Calu3 (cell line): ENCODE results near the gene DYNC2H1. TPM values are rescaled to one million over a fixed set of nuclear protein-coding genes. Genes with fewer than 3 reads are reported as not detected.

Experiments used
- BruUV-seq: library from RNA; stranded (reverse); fragments of 400-500 nt; replicated peaks from 2 replicates; lab custom pipeline; 2021; lab: Mats Ljungman, UMichigan
- CTCF ChIA-PET: fragments of 300-600 bp; sonication (Branson Sonifier 250); formaldehyde crosslinking; loops from one replicate; lab custom pipeline; 2022; ENCODE audit warnings: antibody characterized with exemption; lab: Charles Lee
- DNase-seq: peaks from one replicate; pipeline ENCODE4 v3.0.0; 2022
- H3K27ac Mint-ChIP-seq: one replicate; pipeline ENCODE4 v1.8.0; 2022; ENCODE audit warnings: mixed read lengths; ENCODE audit not compliant: unreplicated experiment
- H3K27me3 Mint-ChIP-seq: one replicate; pipeline ENCODE4 v1.8.0; 2022; ENCODE audit warnings: mixed read lengths; ENCODE audit not compliant: unreplicated experiment
- H3K36me3 Mint-ChIP-seq: one replicate; pipeline ENCODE4 v1.8.0; 2022; ENCODE audit warnings: mild to moderate bottlenecking, moderate library complexity, mixed read lengths; ENCODE audit not compliant: insufficient read depth, unreplicated experiment
- H3K4me1 Mint-ChIP-seq: one replicate; pipeline ENCODE4 v1.8.0; 2022; ENCODE audit warnings: mild to moderate bottlenecking, low read depth, mixed read lengths; ENCODE audit not compliant: unreplicated experiment
- H3K4me3 Mint-ChIP-seq: one replicate; pipeline ENCODE4 v1.8.0; 2022; ENCODE audit warnings: mild to moderate bottlenecking, low read depth, moderate library complexity, mixed read lengths; ENCODE audit not compliant: unreplicated experiment
- H3K9me3 Mint-ChIP-seq: one replicate; pipeline ENCODE4 v1.8.0; 2022; ENCODE audit warnings: low read depth, mixed read lengths; ENCODE audit not compliant: unreplicated experiment
- CTCF ChIP-seq: fragments of 200-600 bp; IDR thresholded peaks from one replicate; pipeline ENCODE4 v1.8.0; 2022; ENCODE audit warnings: antibody characterized with exemption; ENCODE audit not compliant: unreplicated experiment
- intact Hi-C: fragments of 100-400 bp; cut with micrococcal nuclease; formaldehyde crosslinking; loops from one replicate; pipeline ENCODE4 v1.10.0; 2022; ENCODE audit not compliant: unreplicated experiment
- total RNA-seq: library from RNA; stranded (reverse); gene quantifications from 2 replicates; pipeline ENCODE4 v1.2.3, GENCODE V29; 2022

Gene DYNC2H1
- total RNA-seq, 1 experiment from 2014 or later = 3.4 TPM

GRCh38 chr11:103332409-103332808 lies 223.2 kb downstream of the DYNC2H1 start:
- H3K4me1 Mint-ChIP-seq = no peaks in the 10 kb centered on the region
- no TSS peak for BruUV-seq
- DNase-seq = no peak
- no peak for TF ChIP-seq CTCF
- CTCF ChIA-PET = no interaction called here
- no peak overlapping the region for H3K4me3 Mint-ChIP-seq
- no peaks in the 10 kb centered on the region for H3K27me3 Mint-ChIP-seq
- no peak overlapping the region for H3K27ac Mint-ChIP-seq
- H3K36me3 Mint-ChIP-seq = no peaks in the 10 kb centered on the region
- no peaks in the 10 kb centered on the region for H3K9me3 Mint-ChIP-seq
- intact Hi-C loops = no loop called here

DNA sequence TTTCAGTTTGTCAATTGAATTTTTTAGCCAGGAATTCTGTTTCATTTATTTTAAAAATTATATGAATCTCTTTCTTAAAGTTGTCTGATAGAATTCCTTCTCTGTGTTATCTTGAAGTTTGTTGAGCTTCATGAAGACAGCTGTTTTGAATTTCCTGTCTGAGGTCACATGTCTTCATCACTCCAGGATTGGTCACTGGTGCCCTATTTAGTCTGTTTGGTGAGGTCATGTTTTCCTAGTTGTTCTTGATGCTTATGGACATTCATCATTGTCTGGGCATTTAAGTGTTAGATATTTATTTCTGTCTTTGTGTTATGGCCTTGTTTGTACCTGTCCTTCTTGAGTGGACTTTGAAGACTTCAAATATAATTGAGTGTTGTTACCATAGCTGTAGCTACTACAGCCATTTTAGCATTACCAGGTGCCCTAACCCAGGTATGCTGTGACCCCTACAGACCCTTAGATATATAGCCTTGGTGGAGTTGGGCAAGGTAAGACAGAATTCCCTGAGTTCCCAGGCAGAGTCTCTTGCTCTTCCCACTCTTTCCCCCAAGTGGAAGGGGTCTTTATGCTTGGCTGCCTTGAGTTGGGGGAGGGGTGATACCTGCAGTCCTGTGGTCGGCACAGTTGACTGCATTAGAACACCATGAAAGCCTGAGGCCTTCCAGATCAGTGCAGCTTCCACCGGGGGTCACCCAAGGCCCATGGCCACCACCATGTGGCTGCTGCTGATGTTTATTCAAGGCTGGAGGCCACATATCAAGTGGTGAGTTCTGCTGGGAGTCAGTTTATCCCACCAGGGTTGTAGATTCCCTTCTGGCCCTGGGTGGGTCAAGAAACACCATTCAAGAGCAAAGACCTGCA lies 229.6 kb downstream of the DYNC2H1 start:
- Mint-ChIP-seq H3K36me3 (no peaks in the 10 kb centered on the region), H3K4me1 (no peaks in the 10 kb centered on the region), H3K9me3 (no peaks in the 10 kb centered on the region), H3K27ac (no peak overlapping the region), H3K27me3 (no peaks in the 10 kb centered on the region), H3K4me3 (no peak overlapping the region)
- no peak for TF ChIP-seq CTCF
- no TSS peak for BruUV-seq
- intact Hi-C loops = no loop called here
- peak; percentile 3 for DNase-seq
- CTCF ChIA-PET = no interaction called here

GRCh38 chr11:103339485-103339857 lies 230.2 kb downstream of the DYNC2H1 start:
- DNase-seq = no peak
- Mint-ChIP-seq H3K4me1 (no peaks in the 10 kb centered on the region), H3K36me3 (no peaks in the 10 kb centered on the region), H3K27me3 (no peaks in the 10 kb centered on the region), H3K9me3 (no peaks in the 10 kb centered on the region), H3K27ac (no peak overlapping the region), H3K4me3 (no peak overlapping the region)
- no TSS peak for BruUV-seq
- CTCF ChIA-PET = no interaction called here
- no peak for TF ChIP-seq CTCF
- intact Hi-C loops = no loop called here

GRCh38 chr11:103340956-103341355 lies 231.7 kb downstream of the DYNC2H1 start:
- BruUV-seq = no TSS peak
- intact Hi-C loops = no loop called here
- Mint-ChIP-seq H3K36me3 (no peaks in the 10 kb centered on the region), H3K27ac (no peak overlapping the region), H3K4me3 (no peak overlapping the region), H3K9me3 (no peaks in the 10 kb centered on the region), H3K4me1 (no peaks in the 10 kb centered on the region), H3K27me3 (no peaks in the 10 kb centered on the region)
- no peak for DNase-seq
- TF ChIP-seq CTCF = no peak
- CTCF ChIA-PET = no interaction called here
